ENCODE measurements around the gene SIX1.

SIX1 gene

DNA sequence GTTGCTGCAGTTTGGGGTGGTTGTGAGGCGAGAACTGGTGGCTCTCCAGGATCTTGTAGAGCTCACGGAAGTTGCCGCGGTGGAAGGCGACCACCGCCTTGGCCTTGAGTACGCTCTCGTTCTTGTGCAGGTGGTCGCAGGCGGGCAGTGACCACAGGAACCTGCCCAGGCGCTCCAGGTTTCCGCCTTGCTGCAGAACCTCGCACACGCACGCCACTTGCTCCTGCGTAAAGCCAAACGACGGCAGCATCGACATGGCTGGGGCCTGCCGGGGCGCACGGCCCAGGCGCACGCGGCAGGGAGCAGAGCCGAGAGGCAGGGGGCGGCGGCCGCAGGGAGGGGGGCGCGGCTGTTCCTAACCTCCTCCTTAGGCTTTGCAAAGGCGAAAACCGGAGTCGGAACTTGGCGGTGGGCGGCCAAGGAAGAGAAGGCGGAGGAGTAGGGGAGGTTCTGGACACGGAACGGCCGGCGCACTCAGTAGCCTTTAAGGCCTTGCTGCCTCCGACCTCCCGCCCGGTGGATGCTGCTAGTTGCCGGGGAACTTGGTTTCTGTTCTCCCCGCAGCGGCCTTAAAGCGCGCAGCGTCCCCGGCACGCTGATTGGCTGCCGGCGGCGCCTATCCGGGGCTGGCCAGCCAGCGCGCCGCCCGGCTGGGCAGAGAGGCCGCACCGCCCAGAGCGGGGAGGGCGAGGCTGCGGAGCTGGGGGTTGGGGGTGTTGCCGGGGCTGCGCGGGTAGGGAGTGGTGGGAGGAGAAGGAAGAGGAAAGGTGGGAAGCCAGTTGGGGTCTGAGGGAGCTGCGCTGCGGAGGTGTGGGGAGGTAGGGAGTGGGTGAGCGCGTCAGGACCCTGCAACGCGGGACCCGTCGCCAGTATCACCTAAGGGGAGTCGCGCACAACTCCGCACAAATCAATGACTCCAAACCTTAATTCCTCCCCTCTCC is at the start of gene SIX1:
TSS of gene SIX1 (minus strand) at position 544 of the 941 bp plus-strand sequence. CDS start at position 256, 288 bp downstream.
- Mint-ChIP-seq H3K27ac (peak within 1 kb of the TSS; percentile 45), H3K36me3 (peaks cover 3% of the 10 kb centered on the region), H3K27me3 (peaks cover 31% of the 10 kb centered on the region), H3K4me1 (peaks cover 11% of the 10 kb centered on the region), H3K9me3 (peaks cover 3% of the 10 kb centered on the region), H3K4me3 (peak within 1 kb of the TSS; percentile 60)
- ATAC-seq (ENCODE audit: low read depth) (peak; percentile 44), DNase-seq (ENCODE audit: low spot score in 2 of 2) (peak in 1 of 2 donors; percentile 34)

DNA sequence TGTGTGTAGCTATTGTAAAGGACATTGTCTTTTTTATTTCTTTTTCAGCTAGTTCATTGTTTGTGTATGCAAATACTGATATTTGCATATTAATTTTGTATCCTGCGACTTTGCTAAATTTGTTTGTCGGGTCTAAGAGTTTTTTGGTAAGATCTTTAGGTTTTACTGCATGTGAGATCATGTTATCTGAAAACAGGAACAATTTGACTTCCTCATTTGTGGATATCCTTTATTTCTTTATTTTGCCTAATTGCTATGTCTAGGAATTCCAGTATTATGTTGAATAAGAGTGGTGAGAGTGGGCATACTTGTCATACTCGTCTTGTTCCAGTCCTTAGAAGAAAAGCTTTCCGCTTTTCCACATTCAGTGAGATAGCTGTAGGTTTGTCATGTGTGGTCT is 46.0 kb upstream of the SIX1 start:
- ATAC-seq (ENCODE audit: low read depth), result no peak
- Mint-ChIP-seq H3K4me3 (no peak overlapping the region), H3K4me1 (peaks cover 3% of the 10 kb centered on the region), H3K27ac (no peak overlapping the region), H3K27me3 (peaks cover 8% of the 10 kb centered on the region), H3K9me3 (peaks cover 7% of the 10 kb centered on the region), H3K36me3 (peaks cover 1% of the 10 kb centered on the region)
- no peak for DNase-seq (ENCODE audit: low spot score in 2 of 2)

DNA sequence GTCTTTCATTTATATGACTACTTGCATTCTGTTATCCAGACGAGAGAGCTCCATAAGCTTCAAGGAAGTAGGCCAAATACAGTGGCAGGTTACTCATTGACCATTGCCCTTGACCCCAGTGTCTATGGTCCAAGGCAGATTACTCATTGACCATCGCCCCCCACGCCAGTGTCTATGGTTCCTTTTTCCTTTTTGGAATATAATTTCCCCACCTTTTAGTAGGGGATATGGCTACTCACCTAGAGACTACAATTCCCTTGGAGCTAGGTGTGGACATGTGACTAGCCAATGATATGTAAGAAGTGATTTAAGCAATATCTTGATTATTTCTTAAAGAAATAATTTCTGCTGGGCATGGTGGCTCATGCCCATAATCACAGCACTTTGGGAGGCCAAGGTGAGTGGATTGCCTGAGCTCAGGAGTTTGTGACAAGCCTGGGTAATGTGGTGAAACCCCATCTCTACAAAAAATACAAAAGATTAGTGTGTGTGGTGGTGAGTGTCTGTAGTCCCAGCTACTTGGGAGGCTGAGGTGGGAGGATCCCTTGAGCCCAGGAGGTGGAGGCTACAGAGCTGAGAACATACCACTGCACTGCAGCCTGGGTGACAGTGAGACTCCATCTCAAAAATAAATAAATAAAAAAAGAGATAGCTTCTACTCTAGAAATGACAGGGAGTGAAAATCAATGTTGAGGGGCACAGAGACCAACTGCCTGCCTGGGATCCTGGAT is 42.3 kb upstream of the SIX1 start:
- DNase-seq (ENCODE audit: low spot score in 2 of 2) (no peak), ATAC-seq (ENCODE audit: low read depth) (no peak)
- peaks cover 1% of the 10 kb centered on the region for H3K27me3 Mint-ChIP-seq
- H3K9me3 Mint-ChIP-seq, result peaks cover 1% of the 10 kb centered on the region
- peaks cover 3% of the 10 kb centered on the region for H3K4me1 Mint-ChIP-seq
- H3K36me3 Mint-ChIP-seq, result no peaks in the 10 kb centered on the region
- no peak overlapping the region for H3K4me3 Mint-ChIP-seq
- H3K27ac Mint-ChIP-seq, result no peak overlapping the region

DNA sequence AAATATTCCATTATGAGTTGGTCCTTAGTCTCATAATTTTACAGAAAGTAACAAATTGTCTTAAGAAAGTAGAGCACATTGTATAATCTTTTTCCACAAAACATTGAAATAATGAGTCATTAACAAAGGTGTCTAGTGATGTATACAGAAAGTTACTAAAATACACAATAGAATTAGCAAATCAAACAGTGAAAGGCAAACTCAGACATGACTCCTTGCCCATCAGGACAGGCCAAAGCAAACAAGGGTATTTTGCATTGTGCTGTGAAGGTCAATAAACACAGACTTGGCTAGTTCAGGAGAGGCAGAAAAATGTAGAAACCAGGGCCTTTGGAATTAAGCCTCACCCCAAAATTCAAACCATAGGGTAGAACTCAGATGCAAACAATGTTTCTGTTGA is 37.6 kb upstream of the SIX1 start:
- no peak overlapping the region for H3K27ac Mint-ChIP-seq
- H3K36me3 Mint-ChIP-seq, result no peaks in the 10 kb centered on the region
- H3K9me3 Mint-ChIP-seq, result no peaks in the 10 kb centered on the region
- H3K27me3 Mint-ChIP-seq, result no peaks in the 10 kb centered on the region
- no peak for ATAC-seq (ENCODE audit: low read depth)
- no peak for DNase-seq (ENCODE audit: low spot score in 2 of 2)
- no peak overlapping the region for H3K4me3 Mint-ChIP-seq
- no peaks in the 10 kb centered on the region for H3K4me1 Mint-ChIP-seq

DNA sequence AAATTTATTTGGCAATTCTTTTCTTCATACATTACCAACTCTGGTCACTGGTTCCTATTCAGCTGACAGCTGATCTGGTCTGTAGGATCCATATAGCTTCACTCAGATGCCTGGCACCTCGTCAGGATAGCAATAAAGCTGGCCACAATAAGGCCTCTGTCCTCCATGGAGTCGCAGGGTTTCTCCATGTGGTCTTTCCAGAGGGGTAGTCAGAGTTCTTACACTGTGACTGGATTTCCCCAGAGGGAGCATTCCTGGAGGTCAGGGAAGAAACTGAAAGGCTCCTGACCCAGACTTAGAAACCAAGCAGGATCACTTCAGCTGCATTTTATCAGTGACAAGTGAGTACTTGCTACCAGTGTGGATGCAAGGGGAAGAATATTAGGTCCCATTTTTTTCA is 34.9 kb upstream of the SIX1 start:
- Mint-ChIP-seq H3K36me3 (no peaks in the 10 kb centered on the region), H3K4me3 (no peak overlapping the region), H3K4me1 (no peaks in the 10 kb centered on the region), H3K9me3 (no peaks in the 10 kb centered on the region), H3K27ac (no peak overlapping the region), H3K27me3 (no peaks in the 10 kb centered on the region)
- ATAC-seq (ENCODE audit: low read depth) (no peak), DNase-seq (ENCODE audit: low spot score in 2 of 2) (no peak)

DNA sequence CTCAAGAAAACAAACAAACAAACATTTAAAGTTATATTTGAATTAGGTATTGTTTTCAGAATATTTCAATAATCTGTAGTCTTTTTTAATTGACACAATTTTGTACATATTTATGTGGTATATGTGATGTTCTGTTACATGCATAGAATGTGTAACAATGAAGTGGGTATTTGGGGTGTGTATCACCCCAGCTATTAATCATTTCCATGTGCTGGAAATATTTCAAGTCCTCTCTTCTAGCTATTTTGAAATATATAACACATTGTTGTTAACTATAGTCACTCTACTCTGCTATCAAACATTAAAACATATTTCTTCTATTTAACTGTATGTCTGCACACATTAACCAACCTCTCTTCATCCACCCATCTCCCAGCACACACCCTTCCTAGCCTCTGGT is 32.0 kb upstream of the SIX1 start:
- H3K27ac Mint-ChIP-seq, result no peak overlapping the region
- no peak overlapping the region for H3K4me3 Mint-ChIP-seq
- H3K27me3 Mint-ChIP-seq, result no peaks in the 10 kb centered on the region
- H3K9me3 Mint-ChIP-seq, result no peaks in the 10 kb centered on the region
- no peaks in the 10 kb centered on the region for H3K4me1 Mint-ChIP-seq
- DNase-seq (ENCODE audit: low spot score in 2 of 2) (no peak), ATAC-seq (ENCODE audit: low read depth) (no peak)
- no peaks in the 10 kb centered on the region for H3K36me3 Mint-ChIP-seq

DNA sequence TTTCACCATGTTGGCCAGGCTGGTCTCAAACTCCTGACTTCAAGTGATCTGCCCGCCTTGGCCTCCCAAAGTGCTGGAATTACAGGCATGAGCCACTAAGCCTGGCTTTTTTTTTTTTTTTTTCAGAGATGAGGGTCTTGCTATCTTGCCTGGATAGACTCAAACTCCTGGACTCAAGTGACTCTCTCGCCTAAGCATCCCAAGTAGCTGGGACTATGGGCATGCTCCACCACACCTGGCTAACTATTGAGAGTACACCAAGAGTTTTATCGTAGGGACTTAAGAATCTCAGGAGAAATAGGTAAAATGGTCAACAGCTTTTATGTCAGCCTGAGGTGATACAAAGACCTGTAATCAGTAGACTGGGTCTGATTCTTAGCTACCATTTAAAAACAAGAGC is 31.2 kb upstream of the SIX1 start:
- Mint-ChIP-seq H3K27ac (no peak overlapping the region), H3K27me3 (no peaks in the 10 kb centered on the region), H3K36me3 (no peaks in the 10 kb centered on the region), H3K9me3 (no peaks in the 10 kb centered on the region), H3K4me1 (no peaks in the 10 kb centered on the region), H3K4me3 (no peak overlapping the region)
- no peak for DNase-seq (ENCODE audit: low spot score in 2 of 2)
- no peak for ATAC-seq (ENCODE audit: low read depth)

DNA sequence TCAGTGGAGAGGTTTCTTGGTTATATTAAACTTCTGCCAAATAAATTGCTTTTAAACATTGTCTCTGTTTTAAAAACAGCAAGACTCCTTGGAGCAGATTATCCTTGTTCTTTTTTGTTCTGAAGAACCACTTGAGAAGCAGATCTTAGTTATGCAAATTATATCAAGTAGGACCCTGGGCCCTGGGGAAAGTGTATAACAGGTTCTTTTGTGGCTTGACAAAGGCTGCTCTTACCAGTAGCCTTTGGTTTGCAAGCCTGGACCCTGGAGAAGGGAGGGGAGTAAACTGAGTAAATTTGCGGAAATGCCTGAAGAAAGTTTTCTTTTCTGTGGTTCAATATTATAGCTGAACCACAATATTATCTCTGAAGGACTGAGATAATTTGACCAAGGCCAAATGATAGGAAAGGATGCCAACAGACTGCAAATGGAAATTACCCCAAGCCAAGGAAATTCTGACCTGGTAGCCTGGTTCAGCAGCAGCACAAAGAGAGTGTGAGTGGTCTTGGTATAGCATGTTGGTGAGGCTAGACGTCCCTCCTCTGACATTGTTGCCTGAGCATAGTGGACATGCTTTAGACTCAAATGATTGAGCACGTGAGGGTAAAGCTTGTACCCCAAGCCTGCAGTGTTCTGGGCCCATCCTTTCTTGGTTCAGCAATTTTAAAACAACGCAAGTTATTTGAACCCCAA is 30.4 kb upstream of the SIX1 start:
- Mint-ChIP-seq H3K4me3 (no peak overlapping the region), H3K27ac (no peak overlapping the region), H3K4me1 (no peaks in the 10 kb centered on the region), H3K36me3 (no peaks in the 10 kb centered on the region), H3K27me3 (no peaks in the 10 kb centered on the region), H3K9me3 (no peaks in the 10 kb centered on the region)
- ATAC-seq (ENCODE audit: low read depth) (no peak), DNase-seq (ENCODE audit: low spot score in 2 of 2) (no peak)

DNA sequence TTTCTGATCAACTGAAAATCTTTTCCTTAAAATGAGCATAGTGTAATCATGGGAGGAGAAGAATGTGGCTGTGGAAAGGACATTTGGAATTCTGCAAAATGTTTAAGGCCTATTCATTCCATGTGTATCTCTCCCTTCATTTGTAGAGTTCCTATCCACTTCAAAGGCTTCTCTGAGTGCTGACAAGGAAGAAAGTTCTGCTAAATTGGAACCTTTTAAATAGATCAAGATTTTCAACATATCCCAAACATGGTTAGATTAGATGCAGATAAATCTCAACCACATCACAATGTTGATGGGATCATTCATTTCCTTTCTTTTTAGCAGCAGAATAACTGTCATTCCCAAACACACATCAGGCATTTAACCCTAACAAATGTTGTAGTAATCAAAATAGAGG is 28.4 kb upstream of the SIX1 start:
- H3K4me3 Mint-ChIP-seq, result no peak overlapping the region
- no peak for DNase-seq (ENCODE audit: low spot score in 2 of 2)
- ATAC-seq (ENCODE audit: low read depth), result no peak
- H3K4me1 Mint-ChIP-seq, result no peaks in the 10 kb centered on the region
- H3K36me3 Mint-ChIP-seq, result no peaks in the 10 kb centered on the region
- no peak overlapping the region for H3K27ac Mint-ChIP-seq
- no peaks in the 10 kb centered on the region for H3K27me3 Mint-ChIP-seq
- no peaks in the 10 kb centered on the region for H3K9me3 Mint-ChIP-seq

DNA sequence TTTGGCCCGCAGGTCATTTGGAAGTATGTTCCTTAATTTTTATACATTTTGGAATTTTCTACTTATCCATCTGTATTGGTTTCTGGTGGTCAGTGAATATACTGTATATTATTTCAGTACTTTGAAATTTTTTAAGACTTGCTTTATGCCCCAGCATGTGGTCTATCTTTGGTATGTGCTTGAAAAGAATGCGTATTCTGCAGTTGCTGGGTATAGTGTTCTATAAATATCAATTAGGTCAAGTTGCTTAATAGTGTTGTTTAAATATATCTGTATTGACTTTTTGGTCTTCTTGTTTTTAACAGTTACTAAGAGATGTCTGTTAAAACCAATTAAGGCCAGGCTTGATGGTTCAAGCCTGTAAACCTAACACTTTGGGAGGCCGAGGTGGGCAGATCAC is 21.7 kb upstream of the SIX1 start:
- H3K27me3 Mint-ChIP-seq, result no peaks in the 10 kb centered on the region
- DNase-seq (ENCODE audit: low spot score in 2 of 2) (no peak), ATAC-seq (ENCODE audit: low read depth) (no peak)
- H3K36me3 Mint-ChIP-seq, result no peaks in the 10 kb centered on the region
- no peak overlapping the region for H3K4me3 Mint-ChIP-seq
- no peaks in the 10 kb centered on the region for H3K4me1 Mint-ChIP-seq
- H3K27ac Mint-ChIP-seq, result no peak overlapping the region
- no peaks in the 10 kb centered on the region for H3K9me3 Mint-ChIP-seq

DNA sequence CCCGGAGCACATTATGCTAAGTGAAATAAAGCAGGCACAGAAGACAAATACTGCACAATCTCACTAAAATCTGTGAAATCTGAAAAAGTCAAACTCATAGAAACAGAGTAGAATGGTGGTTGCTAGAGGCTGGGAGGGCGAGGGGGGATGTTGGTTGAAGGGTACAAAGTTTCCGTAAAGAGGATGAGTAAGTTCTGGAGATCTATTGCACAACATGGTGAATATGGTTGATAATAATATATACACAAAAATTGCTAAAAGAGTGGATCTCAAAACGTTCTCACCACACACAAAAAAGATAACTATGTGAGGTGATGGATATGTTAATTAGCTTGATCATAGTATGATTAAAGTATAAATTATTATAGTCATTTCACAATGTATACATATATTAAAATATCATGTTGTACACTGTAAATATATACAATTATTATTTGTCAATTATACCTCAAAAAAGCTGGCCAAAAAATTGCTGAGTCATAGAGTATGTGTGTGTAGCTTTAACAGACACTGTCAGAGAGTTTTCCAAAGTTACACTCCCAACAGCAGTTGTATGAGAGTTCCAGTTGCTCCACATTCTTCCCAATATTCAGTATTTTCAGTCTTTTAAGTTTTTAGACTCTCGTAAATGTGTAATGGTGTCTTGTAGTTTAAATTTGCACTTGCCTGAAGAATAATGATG is 19.3 kb upstream of the SIX1 start:
- DNase-seq (ENCODE audit: low spot score in 2 of 2), result no peak
- no peak overlapping the region for H3K27ac Mint-ChIP-seq
- H3K9me3 Mint-ChIP-seq, result no peaks in the 10 kb centered on the region
- H3K4me1 Mint-ChIP-seq, result no peaks in the 10 kb centered on the region
- H3K4me3 Mint-ChIP-seq, result no peak overlapping the region
- peaks cover 4% of the 10 kb centered on the region for H3K27me3 Mint-ChIP-seq
- H3K36me3 Mint-ChIP-seq, result no peaks in the 10 kb centered on the region
- no peak for ATAC-seq (ENCODE audit: low read depth)

DNA sequence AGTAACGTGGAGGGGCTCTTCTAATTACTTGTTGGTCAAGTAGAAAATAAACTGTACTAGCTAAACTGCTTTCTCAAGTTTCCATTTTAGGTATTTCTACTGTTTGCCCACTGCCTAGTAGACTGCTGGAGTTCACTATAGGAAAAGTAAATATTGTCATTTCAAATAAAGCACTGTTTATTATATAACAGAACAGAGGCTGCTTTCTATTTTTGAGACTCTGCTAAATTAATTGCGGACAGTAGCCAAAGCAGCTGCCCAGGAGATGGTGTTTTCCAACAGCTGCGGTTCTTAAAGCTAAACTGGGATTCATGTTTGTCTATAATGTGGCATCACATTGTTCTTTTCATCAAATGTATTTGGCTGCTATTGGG is 15.9 kb upstream of the SIX1 start:
- H3K27me3 Mint-ChIP-seq, result peaks cover 7% of the 10 kb centered on the region
- no peaks in the 10 kb centered on the region for H3K9me3 Mint-ChIP-seq
- no peak for ATAC-seq (ENCODE audit: low read depth)
- no peaks in the 10 kb centered on the region for H3K36me3 Mint-ChIP-seq
- no peaks in the 10 kb centered on the region for H3K4me1 Mint-ChIP-seq
- H3K27ac Mint-ChIP-seq, result no peak overlapping the region
- H3K4me3 Mint-ChIP-seq, result no peak overlapping the region
- no peak for DNase-seq (ENCODE audit: low spot score in 2 of 2)

DNA sequence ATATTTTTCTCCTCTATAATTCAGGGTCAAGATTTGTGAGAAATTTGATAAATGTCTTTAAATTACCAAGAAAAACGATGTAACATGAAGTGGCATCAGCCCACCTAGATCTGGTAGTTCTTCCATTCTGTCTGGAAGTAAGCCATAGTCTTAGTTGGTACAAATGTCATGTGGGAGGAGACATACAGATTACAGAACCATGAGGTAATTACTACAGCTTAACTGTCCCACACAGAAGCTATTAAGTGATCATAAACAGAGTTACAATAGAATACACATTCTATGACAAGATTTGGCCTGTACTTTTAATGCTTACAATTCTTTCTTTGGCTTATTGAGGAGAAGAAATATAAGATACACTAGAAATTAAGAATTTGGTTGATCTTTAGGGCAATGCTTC is 13.7 kb upstream of the SIX1 start:
- no peak for DNase-seq (ENCODE audit: low spot score in 2 of 2)
- Mint-ChIP-seq H3K4me3 (no peak overlapping the region), H3K27ac (no peak overlapping the region), H3K9me3 (no peaks in the 10 kb centered on the region), H3K4me1 (peaks cover 3% of the 10 kb centered on the region), H3K36me3 (no peaks in the 10 kb centered on the region), H3K27me3 (peaks cover 15% of the 10 kb centered on the region)
- no peak for ATAC-seq (ENCODE audit: low read depth)

DNA sequence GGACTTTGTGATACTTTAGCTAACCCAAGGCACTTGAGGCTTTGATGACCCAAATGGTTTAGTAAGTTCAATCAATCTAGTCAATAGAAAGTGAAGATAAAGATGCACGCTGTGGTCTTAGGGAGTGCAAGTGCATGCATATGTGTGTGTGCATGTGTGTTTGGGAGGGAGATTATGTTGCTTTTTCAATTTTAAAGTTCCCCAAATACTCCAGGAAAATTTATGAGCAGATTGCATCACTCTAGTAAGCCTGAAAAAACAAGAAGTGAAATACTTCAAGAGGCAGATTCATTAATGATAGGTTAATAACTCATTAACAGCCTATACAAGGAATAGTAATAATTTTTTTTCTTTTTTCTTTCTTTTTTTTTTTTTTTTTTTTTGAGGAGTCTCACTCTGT is 12.4 kb upstream of the SIX1 start:
- peaks cover 17% of the 10 kb centered on the region for H3K27me3 Mint-ChIP-seq
- H3K4me3 Mint-ChIP-seq, result no peak overlapping the region
- no peak overlapping the region for H3K27ac Mint-ChIP-seq
- H3K9me3 Mint-ChIP-seq, result no peaks in the 10 kb centered on the region
- no peak for DNase-seq (ENCODE audit: low spot score in 2 of 2)
- no peak for ATAC-seq (ENCODE audit: low read depth)
- no peaks in the 10 kb centered on the region for H3K36me3 Mint-ChIP-seq
- peaks cover 7% of the 10 kb centered on the region for H3K4me1 Mint-ChIP-seq
